ENCODE data around the gene SLC16A10.

SLC16A10 gene

DNA sequence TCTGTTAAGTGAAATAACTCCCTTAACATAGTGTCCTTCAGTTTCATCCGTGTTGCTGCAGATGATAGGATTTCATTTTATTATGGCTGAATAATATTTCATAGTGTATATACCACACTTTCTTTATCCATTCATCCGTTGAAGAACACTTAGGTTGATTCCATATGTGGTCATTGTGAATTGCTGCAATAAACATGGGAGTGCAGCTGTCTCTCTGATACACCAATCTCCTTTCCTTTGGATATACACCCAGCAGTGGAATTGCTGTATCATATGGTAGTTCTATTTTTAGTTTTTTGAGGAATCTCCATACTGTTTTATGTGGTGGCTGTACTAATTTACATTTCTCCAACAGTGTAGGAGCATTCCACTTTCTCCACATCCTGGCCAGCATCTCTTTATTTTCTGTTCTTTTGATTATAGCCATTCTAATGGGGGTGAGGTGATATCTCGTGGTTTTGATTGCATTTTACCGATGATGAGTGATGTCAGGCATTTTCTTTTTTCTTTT, 193.2 kb downstream of the SLC16A10 start:
- TF ChIP-seq, protein P1, sequence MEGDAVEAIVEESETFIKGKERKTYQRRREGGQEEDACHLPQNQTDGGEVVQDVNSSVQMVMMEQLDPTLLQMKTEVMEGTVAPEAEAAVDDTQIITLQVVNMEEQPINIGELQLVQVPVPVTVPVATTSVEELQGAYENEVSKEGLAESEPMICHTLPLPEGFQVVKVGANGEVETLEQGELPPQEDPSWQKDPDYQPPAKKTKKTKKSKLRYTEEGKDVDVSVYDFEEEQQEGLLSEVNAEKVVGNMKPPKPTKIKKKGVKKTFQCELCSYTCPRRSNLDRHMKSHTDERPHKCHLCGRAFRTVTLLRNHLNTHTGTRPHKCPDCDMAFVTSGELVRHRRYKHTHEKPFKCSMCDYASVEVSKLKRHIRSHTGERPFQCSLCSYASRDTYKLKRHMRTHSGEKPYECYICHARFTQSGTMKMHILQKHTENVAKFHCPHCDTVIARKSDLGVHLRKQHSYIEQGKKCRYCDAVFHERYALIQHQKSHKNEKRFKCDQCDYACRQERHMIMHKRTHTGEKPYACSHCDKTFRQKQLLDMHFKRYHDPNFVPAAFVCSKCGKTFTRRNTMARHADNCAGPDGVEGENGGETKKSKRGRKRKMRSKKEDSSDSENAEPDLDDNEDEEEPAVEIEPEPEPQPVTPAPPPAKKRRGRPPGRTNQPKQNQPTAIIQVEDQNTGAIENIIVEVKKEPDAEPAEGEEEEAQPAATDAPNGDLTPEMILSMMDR (IDR thresholded peaks at IDR 0.05; ENCODE audit: low read length, missing control alignments): no peak
- H3K4me3 ChIP-seq (replicated peaks; ENCODE audit: low read depth, low read length): no peak overlapping the region
- no peak for DNase-seq (ENCODE audit: low read depth)
